PFSK-1 (cell line): ENCODE data around the gene MATN3.

ENCODE experiments used
- FOXP2 ChIP-seq: optimal IDR thresholded peaks from 2 replicates; pipeline ENCODE3; 2011; ENCODE audit warnings: borderline replicate concordance, control low read depth, inconsistent platforms; ENCODE audit not compliant: insufficient read depth; ENCODE audit errors: extremely low read length, extremely low read depth
- POLR2AphosphoS5 ChIP-seq: IDR thresholded peaks from 2 replicates; pipeline ENCODE4 v1.6.1; 2012; ENCODE audit warnings: low read depth, mild to moderate bottlenecking, control low read depth, low read length, moderate library complexity
- REST ChIP-seq, 2 experiments: IDR thresholded peaks; 2 replicates each; pipeline versions ENCODE4 v1.6.1 to v1.8.0; 2011 to 2012; ENCODE audit warnings: low read depth in 2 of 2, low read length in 2 of 2, control low read depth in 1 of 2, inconsistent platforms in 1 of 2, mild to moderate bottlenecking in 1 of 2, moderate library complexity in 1 of 2; ENCODE audit not compliant: insufficient read depth in 1 of 2
- SIN3A ChIP-seq: IDR thresholded peaks from 2 replicates; pipeline ENCODE4 v1.6.1; 2012; ENCODE audit warnings: mild to moderate bottlenecking, low read length, moderate library complexity, borderline replicate concordance; ENCODE audit not compliant: insufficient read depth
- TAF1 ChIP-seq: IDR thresholded peaks from 2 replicates; pipeline ENCODE4 v1.6.1; 2012; ENCODE audit warnings: low read length, control low read depth, borderline replicate concordance; ENCODE audit not compliant: insufficient read depth

The MATN3 gene

GRCh38 chr2:19955544-19956422 lies 56.7 kb downstream of the MATN3 start:
- TF ChIP-seq REST (IDR thresholded peaks at IDR 0.05; ENCODE audit: insufficient read depth in 1 of 2, low read depth in 2 of 2, low read length in 2 of 2) (no peak), SIN3A (no peak), TAF1 (no peak), FOXP2 (no peak)

GRCh38 chr2:19949071-19949470 lies 63.4 kb downstream of the MATN3 start:
- TF ChIP-seq TAF1 (no peak), POLR2AphosphoS5 (no peak), FOXP2 (no peak), REST (IDR thresholded peaks at IDR 0.05; ENCODE audit: insufficient read depth in 1 of 2, low read depth in 2 of 2, low read length in 2 of 2) (no peak), SIN3A (no peak)

- TF ChIP-seq FOXP2, result no peak
- no peak for TF ChIP-seq SIN3A
- no peak for TF ChIP-seq REST (IDR thresholded peaks at IDR 0.05; ENCODE audit: insufficient read depth in 1 of 2, low read depth in 2 of 2, low read length in 2 of 2)
- no peak for TF ChIP-seq TAF1
- TF ChIP-seq POLR2AphosphoS5, result no peak
Observed at GRCh38 chr2:19947184-19947940, 65.1 kb downstream of the MATN3 start.

- TF ChIP-seq FOXP2, result no peak
- TF ChIP-seq SIN3A, result no peak
- no peak for TF ChIP-seq REST (IDR thresholded peaks at IDR 0.05; ENCODE audit: insufficient read depth in 1 of 2, low read depth in 2 of 2, low read length in 2 of 2)
- no peak for TF ChIP-seq TAF1
- TF ChIP-seq POLR2AphosphoS5, result no peak
Observed at GRCh38 chr2:19944205-19944845, 68.1 kb downstream of the MATN3 start.
